Lower leg skin (tissue), 4 donors: Measurements from ENCODE around the gene BICDL2. TPM values are rescaled to one million over a fixed set of nuclear protein-coding genes. Genes with fewer than 3 reads are reported as not detected.
A peak's percentile ranks its signal among the peaks of the same experiment; 100 is the strongest.
"Not testable (repeated sequence)": the region's sequence is repeated elsewhere in the genome, so short reads cannot be mapped to it uniquely, and the experiment has no call there.

Source experiments
- DNase-seq, 2 donors: peaks; one replicate each; pipeline ENCODE4 v3.0.0-alpha.2; 2019; ENCODE audit warnings: low spot score in 2 of 2
- H3K4me3 ChIP-seq: fragments of 200-600 bp; sonication (generic); 2 replicates; pipeline ENCODE4 v1.5.1; 2017; ENCODE audit warnings: mild to moderate bottlenecking, low read depth; ENCODE audit not compliant: poor library complexity, severe bottlenecking
- CTCF ChIP-seq, 3 donors: fragments of 450-650 bp; IDR thresholded peaks; one replicate each; pipeline ENCODE4 v1.5.1; 2016; ENCODE audit warnings: antibody characterized with exemption in 3 of 3, mild to moderate bottlenecking in 3 of 3, moderate library complexity in 2 of 3
- POLR2A ChIP-seq, 2 donors: fragments of 450-650 bp; IDR thresholded peaks; one replicate each; pipeline ENCODE4 v1.6.1; 2016 to 2017; ENCODE audit warnings: antibody characterized with exemption in 2 of 2, mild to moderate bottlenecking in 1 of 2, moderate library complexity in 1 of 2
- WGBS, 2 donors: methylation state at CpG; one replicate each; pipeline ENCODE4 v1.1.5; 2018; 5-methylcytosine and 5-hydroxymethylcytosine counted together
- intact Hi-C: fragments of 100-400 bp; cut with DNase I; formaldehyde crosslinking; loops from one replicate; pipeline ENCODE4 v1.15.0; 2023; ENCODE audit warnings: low total_unique reads
- total RNA-seq, 4 donors: library from RNA; depleted of rRNA; stranded (reverse); fragments of >200 nt; gene quantifications; one replicate each; pipeline ENCODE4 v1.1.0, GENCODE V29; 2016

Gene BICDL2
- total RNA-seq, 4 donors from 2014 or later = 87.2 to 115 (median 106) TPM

- TF ChIP-seq POLR2A (IDR thresholded peaks at IDR 0.05) (no peak), CTCF (IDR thresholded peaks at IDR 0.05) (no peak)
- DNase-seq = peak; percentile 67 to 96
- 0 to 1% methylated on average over 14 to 27 of the region's 67 CpGs for WGBS, 2 donors
- intact Hi-C loops = no loop called here
- H3K4me3 ChIP-seq = peak overlapping the region; percentile 50
Observed at GRCh38 chr16:3059041-3059722, 22.4 kb upstream of the BICDL2 start.

GRCh38 chr16:3058139-3059030, 21.6 kb upstream of the BICDL2 start:
- DNase-seq = no peak
- TF ChIP-seq CTCF (IDR thresholded peaks at IDR 0.05) = no peak
- intact Hi-C loops = no loop called here
- 9 to 43% methylated on average over 2 to 31 of the region's 77 CpGs for WGBS, 2 donors
- peak overlapping the region; percentile 50 for H3K4me3 ChIP-seq

GRCh38 chr16:3057181-3058138, 20.7 kb upstream of the BICDL2 start:
- DNase-seq = no peak
- H3K4me3 ChIP-seq = no peak overlapping the region
- WGBS, 2 donors = 88 to 93% methylated on average over 19 to 22 of the region's 22 CpGs
- no peak for TF ChIP-seq CTCF (IDR thresholded peaks at IDR 0.05)
- no peak for TF ChIP-seq POLR2A (IDR thresholded peaks at IDR 0.05)
- intact Hi-C loops = no loop called here

- WGBS, 2 donors = 83 to 86% methylated on average over 19 of the region's 19 CpGs
- H3K4me3 ChIP-seq = no peak overlapping the region
- TF ChIP-seq CTCF (IDR thresholded peaks at IDR 0.05) = no peak
- intact Hi-C loops = no loop called here
- DNase-seq = no peak
Observed at GRCh38 chr16:3056336-3057180, 19.8 kb upstream of the BICDL2 start.

GRCh38 chr16:3055734-3056115, 19.0 kb upstream of the BICDL2 start:
- intact Hi-C loops, DNase-seq, H3K4me3 ChIP-seq: not testable (repeated sequence)
- WGBS, 2 donors = 58 to 70% methylated on average over 9 of the region's 9 CpGs
